ENCODE measurements around the gene ZNF627.

ZNF627 gene

GRCh38 chr19:11649941-11650340, 52.7 kb downstream of the ZNF627 start (continued):
- TF ChIP-seq BCL6B (tag by site-specific recombination; IDR thresholded peaks at IDR 0.05), result no peak

GRCh38 chr19:11651062-11651461, 53.8 kb downstream of the ZNF627 start:
- POLR2A ChIA-PET, result no interaction called here
- Histone ChIP-seq H3K27ac (ENCODE audit: extremely low read depth, low read depth, low read length) (no peak overlapping the region), H3K9me3 (ENCODE audit: control insufficient read depth, insufficient read depth, low read depth, low read length) (no peaks in the 10 kb centered on the region), H3K4me3 (ENCODE audit: low read depth, low read length) (no peak overlapping the region), H3K4me1 (ENCODE audit: control insufficient read depth, insufficient read depth, low read length) (no peaks in the 10 kb centered on the region), H3K36me3 (ENCODE audit: control insufficient read depth in 2 of 2, insufficient read depth in 1 of 2, low read length in 2 of 2) (peaks cover 39 to 82% of the 10 kb centered on the region in 2 experiments)
- CTCF ChIA-PET, result no interaction called here
- TF ChIP-seq ZNF707 (tag by site-specific recombination; IDR thresholded peaks at IDR 0.05) (no peak), CTCF (tag by site-specific recombination; IDR thresholded peaks at IDR 0.05) (no peak), ZNF658 (tag by site-specific recombination; IDR thresholded peaks at IDR 0.05) (no peak), ZNF362 (tag by site-specific recombination; IDR thresholded peaks at IDR 0.05) (no peak), ZNF274 (IDR thresholded peaks at IDR 0.05; ENCODE audit: low read length) (no peak), ZNF274 (tag by site-specific recombination; IDR thresholded peaks at IDR 0.05; ENCODE audit: borderline replicate concordance) (peak; percentile 13; the same call in 1 of the 2 replicates), SCRT2 (tag by site-specific recombination; IDR thresholded peaks at IDR 0.05) (no peak), ZIC2 (tag by site-specific recombination; IDR thresholded peaks at IDR 0.05) (no peak), SP2 (tag by site-specific recombination; IDR thresholded peaks at IDR 0.05) (no peak), ZSCAN4 (tag by site-specific recombination; IDR thresholded peaks at IDR 0.05) (no peak)

GRCh38 chr19:11652056-11652455, 54.8 kb downstream of the ZNF627 start:
- TF ChIP-seq ZNF274 (IDR thresholded peaks at IDR 0.05; ENCODE audit: low read length) (no peak), ZNF274 (tag by site-specific recombination; IDR thresholded peaks at IDR 0.05; ENCODE audit: borderline replicate concordance) (peak; percentile 54; the same call in 1 of the 2 replicates), GLI2 (tag by site-specific recombination; IDR thresholded peaks at IDR 0.05; ENCODE audit: borderline replicate concordance, low read depth) (no peak), ZNF423 (tag by site-specific recombination; IDR thresholded peaks at IDR 0.05) (no peak)
- Histone ChIP-seq H3K36me3 (ENCODE audit: control insufficient read depth in 2 of 2, insufficient read depth in 1 of 2, low read length in 2 of 2) (peaks cover 31 to 84% of the 10 kb centered on the region in 2 experiments), H3K9me3 (ENCODE audit: control insufficient read depth, insufficient read depth, low read depth, low read length) (no peaks in the 10 kb centered on the region), H3K4me3 (ENCODE audit: low read depth, low read length) (no peak overlapping the region), H3K4me1 (ENCODE audit: control insufficient read depth, insufficient read depth, low read length) (no peaks in the 10 kb centered on the region), H3K27ac (ENCODE audit: extremely low read depth, low read depth, low read length) (no peak overlapping the region)
- ChIA-PET CTCF (no interaction called here), POLR2A (no interaction called here)

GRCh38 chr19:11652492-11652891, 55.2 kb downstream of the ZNF627 start:
- ChIA-PET POLR2A (interaction anchor here (0.7 kb wide), 1 partner anchor 227 kb away, joined by 4 read pairs; no protein-coding TSS in a partner anchor), CTCF (no interaction called here)
- TF ChIP-seq ZNF571 (tag by site-specific recombination; IDR thresholded peaks at IDR 0.05) (no peak), ZNF274 (IDR thresholded peaks at IDR 0.05; ENCODE audit: low read length) (no peak), ZNF274 (tag by site-specific recombination; IDR thresholded peaks at IDR 0.05; ENCODE audit: borderline replicate concordance) (0 out of 2 replicates have a peak, but pooled peaks have one; percentile 4), TRIM28 (IDR thresholded peaks at IDR 0.05; ENCODE audit: borderline replicate concordance, low read length) (no peak), ZNF221 (tag by site-specific recombination; IDR thresholded peaks at IDR 0.05; ENCODE audit: borderline replicate concordance) (no peak), SETDB1 (IDR thresholded peaks at IDR 0.05; ENCODE audit: insufficient read length, low read length) (peak; percentile 98), ZNF629 (tag by site-specific recombination; IDR thresholded peaks at IDR 0.05) (no peak), HOXA7 (CRISPR knock-in tag; IDR thresholded peaks at IDR 0.05; ENCODE audit: borderline replicate concordance) (no peak), SP3 (tag by site-specific recombination; IDR thresholded peaks at IDR 0.05) (no peak), ZBTB49 (tag by site-specific recombination; IDR thresholded peaks at IDR 0.05; ENCODE audit: low read depth) (no peak), ZNF223 (tag by site-specific recombination; IDR thresholded peaks at IDR 0.05) (no peak), BCL11B (tag by site-specific recombination; IDR thresholded peaks at IDR 0.05; ENCODE audit: low read depth) (no peak)
- Histone ChIP-seq H3K27ac (ENCODE audit: extremely low read depth, low read depth, low read length) (no peak overlapping the region), H3K4me3 (ENCODE audit: low read depth, low read length) (no peak overlapping the region), H3K4me1 (ENCODE audit: control insufficient read depth, insufficient read depth, low read length) (no peaks in the 10 kb centered on the region), H3K36me3 (ENCODE audit: control insufficient read depth in 2 of 2, insufficient read depth in 1 of 2, low read length in 2 of 2) (peaks cover 30 to 80% of the 10 kb centered on the region in 2 experiments), H3K9me3 (ENCODE audit: control insufficient read depth, insufficient read depth, low read depth, low read length) (no peaks in the 10 kb centered on the region)
